SIG-M5 (cell line): ENCODE data around the gene ATF6B.
"Not testable (repeated sequence)": the region's sequence is repeated elsewhere in the genome, so short reads cannot be mapped to it uniquely, and the experiment has no call there.

ENCODE experiments used
- DNase-seq: peaks from one replicate; lab custom pipeline; 2025; lab: John Stamatoyannopoulos, UW

ATF6B gene

GRCh38 chr6:32154514-32155161 is 26.6 kb upstream of the ATF6B start:
- DNase-seq = no peak

- DNase-seq = peak; percentile 6
These were observed 25.8 kb upstream of the ATF6B start, which contains the start of gene PPT2 for GRCh38 chr6:32153564-32154513. Gene PPT2 (plus strand): TSS chr6:32154141. CDS start chr6:32154595, 454 bp downstream.

GRCh38 chr6:32152769-32153563 is 24.9 kb upstream of the ATF6B start:
- DNase-seq = no peak

GRCh38 chr6:32151863-32152768 is 24.1 kb upstream of the ATF6B start, which contains the start of gene PRRT1:
Gene PRRT1 (minus strand): TSS chr6:32151939. CDS start chr6:32151827, 112 bp downstream.
- DNase-seq = no peak

- no peak for DNase-seq
These were observed 23.3 kb upstream of the ATF6B start for GRCh38 chr6:32151181-32151862.

- no peak for DNase-seq
These were observed 22.2 kb upstream of the ATF6B start for GRCh38 chr6:32149932-32150870.

GRCh38 chr6:32149092-32149755 is 21.2 kb upstream of the ATF6B start:
- no peak for DNase-seq

GRCh38 chr6:32148289-32149091 is 20.4 kb upstream of the ATF6B start:
- no peak for DNase-seq

- no peak for DNase-seq
These were observed 19.5 kb upstream of the ATF6B start for GRCh38 chr6:32147401-32148132.

- no peak for DNase-seq
These were observed 18.6 kb upstream of the ATF6B start for GRCh38 chr6:32146687-32147086.

- no peak for DNase-seq
These were observed 18.2 kb upstream of the ATF6B start for GRCh38 chr6:32146287-32146686.

- not testable (repeated sequence) for DNase-seq
These were observed 16.2 kb upstream of the ATF6B start for GRCh38 chr6:32144238-32144637.

GRCh38 chr6:32140420-32141046 is 12.5 kb upstream of the ATF6B start:
- no peak for DNase-seq

- DNase-seq = no peak
These were observed 11.5 kb upstream of the ATF6B start for GRCh38 chr6:32139590-32139989.

GRCh38 chr6:32137454-32137853 is 9.4 kb upstream of the ATF6B start:
- DNase-seq = no peak

GRCh38 chr6:32133786-32134185 is 5.7 kb upstream of the ATF6B start:
- DNase-seq = no peak

GRCh38 chr6:32132110-32132509 is 4.1 kb upstream of the ATF6B start:
- DNase-seq = no peak
